Left colon (tissue), 2 donors: ENCODE results near the gene TMC4. TPM values are rescaled to one million over a fixed set of nuclear protein-coding genes. Genes with fewer than 3 reads are reported as not detected.
"Not testable (repeated sequence)": the region's sequence is repeated elsewhere in the genome, so short reads cannot be mapped to it uniquely, and the experiment has no call there.

Source experiments
- ATAC-seq: fragments of 200-7000 bp; cut with Tn5 transposase; one replicate; pipeline ENCODE4 v1.9.1; 2020; ENCODE audit warnings: mild to moderate bottlenecking, moderate library complexity
- DNase-seq, 2 donors: peaks; one replicate each; pipeline ENCODE4 v3.0.0-alpha.2; 2020
- intact Hi-C, 2 donors: fragments of 100-400 bp; cut with DNase I in 1 of 2; cut with micrococcal nuclease in 1 of 2; formaldehyde crosslinking; loops; one replicate each; pipeline versions ENCODE4 v1.11.2 to v1.14.0; 2022; cut with DNase I, micrococcal nuclease
- total RNA-seq, 2 donors: library from RNA; stranded (reverse); fragmentation: NEBNext Ultra II Directional; extraction: Animal tissue kit (Norgen Biotek cat#: 25700); gene quantifications; one replicate each; pipeline ENCODE4 v1.2.1, GENCODE V29; 2021
- donor health status: DM: no; HTN: no; CAD: no.
- donor health status: DM: yes; HTN: yes; CAD: no.

The TMC4 gene
- total RNA-seq, 2 donors from 2014 or later = 209 to 217 TPM

DNA sequence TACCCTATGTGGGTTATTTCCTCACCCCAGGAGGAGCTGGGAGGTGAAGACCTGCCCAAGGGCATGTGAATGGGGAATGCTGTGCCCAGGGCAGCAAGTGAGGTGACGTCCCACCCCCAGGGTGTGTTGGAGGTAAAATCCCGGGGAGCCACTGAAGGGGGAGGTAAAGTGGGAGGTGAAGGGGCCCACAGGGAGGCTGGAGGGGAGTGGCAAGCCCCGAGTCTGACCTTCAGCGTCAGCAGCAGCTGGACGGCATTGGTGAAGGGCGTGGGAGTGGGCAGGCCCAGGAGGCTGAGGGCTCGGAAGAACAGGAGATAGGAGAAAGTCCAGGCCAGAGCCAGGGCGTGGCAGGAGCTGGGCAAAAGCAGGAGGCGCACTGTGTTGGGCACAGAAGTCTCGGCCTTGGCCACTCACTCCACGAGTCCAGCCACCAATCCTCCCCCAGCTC is 14.0 kb upstream of the TMC4 start:
- peak; percentile 26 for ATAC-seq
- intact Hi-C loops = no loop called here
- DNase-seq = peak; percentile 90 to 92

DNA sequence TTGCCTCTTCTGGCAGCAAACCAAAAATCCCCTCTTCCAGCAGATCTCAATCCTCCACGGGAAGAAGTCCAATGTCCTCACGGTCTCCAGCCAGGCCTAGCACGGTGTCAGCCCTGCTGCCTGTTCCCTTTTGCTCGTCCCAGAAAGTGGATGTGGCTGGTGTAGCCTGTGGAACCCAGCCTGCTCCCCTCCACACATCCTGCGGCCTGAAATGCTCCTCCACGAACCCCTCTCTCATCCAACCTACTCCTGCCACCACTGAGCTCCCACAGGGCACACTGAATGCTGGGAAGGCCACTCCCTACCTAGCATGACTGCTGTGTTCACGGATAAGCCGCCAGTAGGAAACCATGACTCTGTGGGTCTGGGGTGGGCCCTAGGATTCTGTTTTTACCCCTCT is 13.4 kb upstream of the TMC4 start:
- no peak for DNase-seq
- no peak for ATAC-seq
- intact Hi-C loops = no loop called here

DNA sequence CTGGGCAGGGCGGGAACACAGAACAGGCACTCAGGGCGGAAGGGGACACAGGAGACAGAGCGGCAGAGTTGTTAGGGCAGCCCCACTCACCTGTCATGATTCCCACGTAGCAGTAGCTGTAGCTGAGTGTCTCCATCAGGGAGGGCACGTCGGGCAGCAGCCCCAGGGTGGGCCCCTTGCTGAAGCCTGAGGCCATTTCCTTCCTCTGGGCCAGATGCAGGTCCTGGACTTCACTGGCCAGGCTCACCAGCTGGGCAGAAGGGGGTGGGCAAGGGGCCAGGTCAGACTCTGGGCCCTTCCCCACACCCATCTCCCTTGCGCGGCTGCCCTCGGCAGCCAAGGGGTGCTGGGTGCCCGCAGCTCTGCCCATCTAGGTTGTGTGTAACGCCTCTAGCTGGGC is 10.5 kb upstream of the TMC4 start:
- no peak for ATAC-seq
- no peak for DNase-seq

DNA sequence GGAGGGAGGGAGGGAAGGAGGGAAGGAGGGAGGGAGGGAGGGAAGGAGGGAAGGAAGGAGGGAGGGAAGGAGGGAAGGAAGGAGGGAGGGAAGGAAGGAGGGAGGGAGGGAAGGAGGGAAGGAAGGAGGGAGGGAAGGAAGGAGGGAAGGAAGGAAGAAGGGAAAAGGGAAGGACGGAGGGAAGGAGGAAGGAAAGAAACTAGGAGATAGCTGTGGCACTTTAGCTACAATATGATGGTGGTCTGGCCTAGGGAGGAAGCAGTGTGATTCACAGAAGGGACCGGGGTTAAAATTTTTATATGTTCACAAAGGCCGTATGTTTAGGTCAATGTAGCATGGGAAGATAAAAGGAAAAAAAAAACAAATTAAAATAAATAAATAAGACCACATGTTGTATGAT is 8.9 kb upstream of the TMC4 start:
- intact Hi-C loops, ATAC-seq, DNase-seq: not testable (repeated sequence)

More for the DNA sequence above, 10.5 kb upstream of the TMC4 start:
- intact Hi-C loops = no loop called here

DNA sequence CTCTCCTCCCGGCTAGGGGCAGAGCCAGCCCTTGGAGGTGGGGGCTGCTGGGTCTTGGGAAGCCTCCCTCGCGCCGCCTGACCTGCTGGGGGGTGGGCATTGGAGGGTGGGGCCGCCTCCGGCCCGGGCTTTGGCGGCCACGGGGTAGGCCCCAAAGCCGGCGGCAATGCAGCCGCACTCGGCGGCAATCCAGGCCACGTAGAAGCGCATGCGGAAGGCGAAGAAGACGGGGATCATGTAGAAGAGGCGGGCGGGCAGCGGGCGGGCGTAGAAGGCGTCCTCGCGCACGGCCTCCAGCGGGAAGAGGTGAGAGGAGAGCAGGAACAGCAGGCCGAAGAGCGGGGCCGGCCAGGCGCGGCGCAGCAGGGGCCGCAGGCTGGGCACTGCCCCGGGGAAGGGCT is 7.7 kb upstream of the TMC4 start:
- no peak for ATAC-seq
- DNase-seq = no peak
- intact Hi-C loops = no loop called here

DNA sequence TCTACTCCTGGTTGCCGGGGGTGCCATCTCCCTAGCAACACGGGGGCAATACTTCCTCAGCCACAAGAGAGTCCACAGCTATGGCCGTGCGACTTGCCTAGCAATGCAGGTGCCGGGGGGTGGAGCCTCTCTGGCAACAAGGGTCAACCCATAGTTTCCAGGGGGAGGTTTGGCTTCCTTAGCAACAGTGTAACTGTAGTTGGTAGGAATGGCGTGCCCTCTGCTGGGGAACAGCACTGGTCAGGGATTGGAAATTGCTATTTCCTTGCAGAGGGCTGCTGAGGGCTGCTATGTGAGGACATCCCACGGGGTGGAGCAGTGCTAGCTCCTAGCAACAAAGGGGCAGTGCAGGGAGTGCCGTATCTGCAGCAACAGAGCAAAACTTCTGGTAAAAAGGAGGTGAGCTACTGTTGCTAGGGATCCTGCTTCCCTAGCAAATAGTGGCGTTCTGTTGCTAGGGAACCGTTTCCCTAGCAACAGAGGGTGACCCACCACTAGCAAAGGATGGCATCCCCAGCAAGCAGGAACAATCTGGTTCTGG is 7.0 kb upstream of the TMC4 start:
- intact Hi-C loops = no loop called here
- DNase-seq = peak; percentile 78 to 85
- ATAC-seq = peak; percentile 92

DNA sequence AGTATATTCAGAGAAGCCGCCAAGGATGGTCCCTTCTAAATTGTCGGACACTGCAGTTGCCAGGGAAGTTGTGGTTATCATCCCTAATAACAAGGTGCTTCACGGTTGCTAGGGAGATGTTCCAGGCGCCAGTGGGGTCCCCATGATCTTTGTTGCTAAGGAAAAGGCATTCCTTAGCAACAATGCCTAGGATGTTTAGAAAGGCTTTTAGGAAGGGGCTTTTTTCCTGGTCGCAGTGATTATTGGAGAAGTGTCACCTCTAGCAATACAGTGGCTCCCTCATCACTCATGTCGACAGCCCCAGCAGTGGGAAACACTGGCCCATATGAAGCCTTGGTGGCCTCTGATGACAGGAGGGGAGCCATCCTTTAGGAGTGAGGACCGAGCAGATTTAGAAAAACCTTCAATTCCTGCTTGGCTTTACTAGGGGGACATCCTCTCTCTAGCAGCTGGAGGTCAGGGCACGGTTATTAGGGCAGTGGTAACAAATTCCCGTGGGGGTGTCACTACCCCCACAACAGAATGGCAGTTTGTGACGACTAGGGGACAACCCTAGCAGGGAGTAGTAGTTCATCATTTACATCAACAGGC is 6.4 kb upstream of the TMC4 start:
- ATAC-seq = no peak
- intact Hi-C loops = no loop called here

DNA sequence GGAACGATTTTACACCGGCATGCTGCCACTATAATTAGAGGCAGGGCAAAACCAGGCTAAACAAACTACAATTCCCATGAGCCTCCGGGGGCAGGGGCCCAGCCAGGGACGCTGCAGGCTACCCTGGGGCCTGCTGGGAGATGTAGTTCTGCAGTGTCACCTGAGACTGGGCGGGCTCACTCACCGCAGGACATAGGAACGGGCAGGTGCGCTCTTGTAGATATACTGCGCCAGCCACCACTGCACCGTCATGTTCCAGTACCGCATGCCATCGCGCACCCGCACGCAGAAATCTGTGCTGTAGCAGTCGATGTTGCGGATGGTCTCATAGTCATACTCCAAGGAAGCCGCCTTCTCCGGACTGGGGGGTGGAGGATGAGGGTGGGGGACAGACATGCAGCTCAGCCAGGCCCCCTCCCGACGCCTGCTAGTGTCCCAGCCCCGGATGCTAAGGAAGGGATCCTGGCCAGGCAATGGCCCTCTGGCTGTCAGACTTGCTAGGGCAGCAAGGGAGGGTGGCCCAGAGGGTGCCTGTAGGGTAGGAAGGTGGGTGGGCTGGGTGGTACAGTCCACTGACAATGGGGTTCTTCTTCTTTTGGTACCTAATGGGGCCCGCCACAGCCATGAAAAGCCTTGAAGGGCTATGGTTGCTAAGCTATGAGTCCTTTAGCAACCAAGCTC is 5.8 kb upstream of the TMC4 start:
- intact Hi-C loops = no loop called here
- DNase-seq (peak in 1 of 2 donors; percentile 30), ATAC-seq (peak; percentile 37)

More for the DNA sequence above, 6.4 kb upstream of the TMC4 start:
- no peak for DNase-seq

DNA sequence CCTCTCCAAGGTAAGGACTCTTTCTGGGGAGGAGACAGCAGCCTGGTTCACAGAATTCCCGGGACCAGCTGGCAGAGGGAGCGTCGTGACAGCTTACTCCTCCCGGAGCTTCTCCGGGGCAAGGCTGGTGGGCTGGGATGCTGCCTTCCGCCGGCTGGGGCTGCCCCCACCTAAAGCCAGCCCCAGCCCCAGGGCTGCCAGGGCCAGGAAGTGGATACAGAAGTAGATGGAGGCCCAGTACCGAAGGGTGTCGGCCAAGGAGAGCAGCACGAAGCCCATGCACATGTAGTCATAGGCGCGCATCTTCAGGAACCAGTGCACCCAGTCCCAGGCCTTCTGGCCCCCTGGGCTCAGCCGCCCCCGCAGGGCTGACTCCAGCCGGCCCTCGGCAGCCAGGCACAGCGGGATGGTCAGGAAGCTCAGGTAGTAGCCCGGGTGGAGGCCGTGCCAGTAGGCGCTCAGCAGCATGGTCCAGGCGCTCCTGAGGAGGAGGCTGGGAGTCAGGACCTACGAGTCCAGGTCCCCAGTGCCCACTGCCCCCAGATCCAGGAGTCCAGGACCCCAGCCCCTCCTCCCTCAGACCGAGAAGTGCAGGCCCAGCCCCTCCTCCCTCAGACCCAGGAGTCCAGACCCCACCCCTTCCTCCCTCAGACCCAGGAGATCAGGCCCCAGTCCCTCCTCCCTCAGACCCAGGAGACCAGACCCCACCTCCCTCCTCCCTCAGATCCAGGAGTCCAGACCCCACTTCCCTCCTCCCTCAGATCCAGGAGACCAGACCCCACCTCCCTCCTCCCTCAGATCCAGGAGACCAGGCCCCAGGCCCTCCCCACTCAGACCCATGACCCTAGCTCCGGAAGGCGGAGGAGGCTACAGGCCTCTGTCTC is 1.2 kb upstream of the TMC4 start:
- intact Hi-C loops = no loop called here
- no peak for ATAC-seq
- DNase-seq = peak in 1 of 2 donors; percentile 31

DNA sequence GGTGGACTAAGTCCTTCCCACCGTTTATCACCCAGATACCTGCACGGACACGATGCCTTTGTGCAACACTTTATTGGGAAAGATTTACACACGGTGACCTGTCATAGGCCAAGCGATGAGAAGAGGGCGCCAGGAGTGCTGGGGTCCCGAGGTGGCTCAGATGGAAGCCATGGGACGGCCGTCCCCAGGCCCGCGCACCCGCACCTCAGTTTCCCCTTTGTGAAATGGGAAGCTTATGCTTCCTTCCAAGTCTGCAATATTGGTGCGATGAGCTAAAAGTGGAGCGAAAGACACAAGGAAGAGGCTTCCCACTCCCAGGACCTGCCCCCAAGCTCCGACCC is 369 bp upstream of the TMC4 start:
- ATAC-seq (no peak), DNase-seq (no peak)
- intact Hi-C loops = no loop called here

DNA sequence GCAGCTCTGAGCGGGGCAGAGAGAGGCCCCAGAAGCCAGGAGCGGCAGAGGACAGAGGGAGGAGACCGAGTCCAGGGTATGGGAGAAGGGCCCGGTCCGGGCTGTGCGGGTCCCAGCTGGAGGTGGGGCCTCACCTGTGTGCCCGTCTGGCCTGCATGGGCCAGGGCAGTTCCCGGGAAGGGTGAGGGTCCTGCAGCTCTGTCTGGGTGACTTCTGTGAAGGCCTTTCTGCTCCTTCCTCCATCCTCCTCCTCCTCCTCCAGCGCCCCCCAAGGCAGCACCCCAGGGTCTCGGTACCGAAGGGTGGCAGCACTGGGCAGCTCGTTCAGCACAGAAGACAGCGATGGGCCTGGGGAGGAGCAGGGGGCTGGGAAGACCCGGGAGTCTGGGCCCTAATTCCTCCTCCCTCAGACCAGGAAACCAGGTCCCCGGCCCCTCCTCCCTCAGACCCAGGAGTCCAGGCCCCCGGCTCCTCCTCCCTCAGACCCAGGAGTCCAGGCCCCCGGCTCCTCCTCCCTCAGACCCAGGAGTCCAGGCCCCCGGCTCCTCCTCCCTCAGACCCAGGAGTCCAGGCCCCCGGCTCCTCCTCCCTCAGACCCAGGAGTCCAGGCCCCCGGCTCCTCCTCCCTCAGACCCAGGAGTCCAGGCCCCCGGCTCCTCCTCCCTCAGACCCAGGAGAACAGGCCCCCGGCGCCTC is 1.1 kb downstream of the TMC4 start:
- ATAC-seq, intact Hi-C loops: not testable (repeated sequence)
- peak in 1 of 2 donors; percentile 25 for DNase-seq

DNA sequence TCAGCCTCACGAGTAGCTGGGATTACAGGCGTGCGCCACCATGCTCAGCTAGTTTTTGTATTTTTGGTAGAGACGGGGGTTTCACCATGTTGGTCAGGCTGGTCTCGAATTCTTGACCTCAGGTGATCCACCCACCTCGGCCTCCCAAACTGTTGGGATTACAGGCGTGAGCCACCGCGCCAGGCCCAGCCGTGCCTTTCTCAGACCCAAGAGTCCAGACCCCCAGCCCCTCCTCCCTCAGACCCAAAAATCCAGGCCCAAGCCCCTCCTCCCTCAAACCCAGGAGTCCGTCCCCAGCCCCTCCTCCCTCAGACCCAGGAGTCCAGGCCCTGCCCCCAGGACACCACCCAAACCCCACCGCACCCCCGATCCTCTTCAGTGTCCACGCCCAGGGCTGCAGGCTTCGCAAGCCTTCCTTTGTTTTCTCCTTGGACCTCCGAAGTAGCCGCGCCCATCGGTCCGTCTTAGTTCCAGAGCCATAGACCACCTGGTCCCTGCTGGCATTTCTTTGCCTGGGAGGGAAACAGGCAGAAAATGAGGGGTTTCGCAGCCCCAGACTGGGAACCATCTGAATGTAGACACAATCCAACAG is 3.7 kb downstream of the TMC4 start:
- intact Hi-C loops = loop anchor here in 1 of 2 donors (5.0 kb wide), 1 partner anchor 63 kb away; no protein-coding TSS in a partner anchor
- ATAC-seq = no peak
- DNase-seq = no peak

DNA sequence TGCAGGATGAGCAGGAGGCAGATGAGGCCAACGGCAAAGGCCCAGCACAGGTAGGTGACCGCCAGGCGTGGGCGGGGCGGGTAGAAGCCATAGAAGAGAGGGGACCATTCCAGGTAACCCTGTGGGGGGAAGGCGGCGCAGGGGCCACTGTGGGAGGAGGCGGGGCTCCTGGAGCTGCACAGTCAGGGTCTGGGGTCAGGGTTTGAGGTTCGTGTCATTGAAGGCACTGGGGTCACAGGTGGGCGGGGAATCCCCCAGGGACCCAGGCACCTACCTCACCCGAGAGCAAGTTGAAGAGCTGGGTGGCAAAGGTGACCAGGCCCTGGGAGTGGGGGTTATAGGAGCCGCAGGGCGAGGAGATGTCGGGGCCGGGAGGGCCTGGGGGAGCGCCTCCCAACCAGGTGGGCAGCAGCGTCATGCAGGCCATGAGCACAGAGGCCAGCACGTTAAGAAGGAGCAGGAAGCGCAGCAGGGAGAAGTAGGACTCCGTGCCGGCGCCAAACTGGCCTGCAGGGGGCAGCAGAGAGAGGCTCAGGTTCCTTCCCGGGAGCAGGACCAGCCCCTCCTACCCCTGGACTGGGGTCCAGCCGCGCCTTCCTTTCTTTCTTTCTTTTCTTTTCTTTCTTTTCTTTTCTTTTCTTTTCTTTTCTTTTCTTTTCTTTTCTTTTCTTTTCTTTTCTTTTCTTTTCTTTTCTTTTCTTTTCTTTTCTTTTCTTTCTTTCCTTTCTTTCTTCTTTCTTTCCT is 4.6 kb downstream of the TMC4 start:
- intact Hi-C loops = loop anchor here in 1 of 2 donors (5.0 kb wide), 1 partner anchor 64 kb away; no protein-coding TSS in a partner anchor
- ATAC-seq (peak; percentile 37), DNase-seq (peak; percentile 87 to 98)

DNA sequence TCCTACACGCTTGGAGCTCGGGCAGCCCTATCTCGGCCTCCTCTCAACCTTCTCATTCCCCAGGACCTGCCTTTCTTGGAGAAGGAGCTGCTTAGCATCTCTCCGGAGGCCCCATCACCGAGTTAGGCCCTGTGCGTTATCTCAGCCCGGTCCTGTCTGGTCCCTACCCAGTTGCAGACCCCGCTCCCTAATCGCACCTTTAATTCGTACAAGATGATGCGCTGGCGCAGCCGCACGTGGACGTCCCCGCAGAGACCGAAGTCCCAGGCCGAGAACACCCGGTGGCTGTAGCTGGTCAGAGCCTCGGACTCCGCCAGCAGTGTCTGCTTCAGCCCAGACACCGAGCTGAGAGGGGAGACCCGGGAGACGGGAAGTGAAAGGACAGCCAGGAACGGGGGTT is 7.7 kb downstream of the TMC4 start:
- no peak for DNase-seq
- no peak for ATAC-seq
- intact Hi-C loops = loop anchor here in 1 of 2 donors (5.0 kb wide), 1 partner anchor 67 kb away; no protein-coding TSS in a partner anchor

DNA sequence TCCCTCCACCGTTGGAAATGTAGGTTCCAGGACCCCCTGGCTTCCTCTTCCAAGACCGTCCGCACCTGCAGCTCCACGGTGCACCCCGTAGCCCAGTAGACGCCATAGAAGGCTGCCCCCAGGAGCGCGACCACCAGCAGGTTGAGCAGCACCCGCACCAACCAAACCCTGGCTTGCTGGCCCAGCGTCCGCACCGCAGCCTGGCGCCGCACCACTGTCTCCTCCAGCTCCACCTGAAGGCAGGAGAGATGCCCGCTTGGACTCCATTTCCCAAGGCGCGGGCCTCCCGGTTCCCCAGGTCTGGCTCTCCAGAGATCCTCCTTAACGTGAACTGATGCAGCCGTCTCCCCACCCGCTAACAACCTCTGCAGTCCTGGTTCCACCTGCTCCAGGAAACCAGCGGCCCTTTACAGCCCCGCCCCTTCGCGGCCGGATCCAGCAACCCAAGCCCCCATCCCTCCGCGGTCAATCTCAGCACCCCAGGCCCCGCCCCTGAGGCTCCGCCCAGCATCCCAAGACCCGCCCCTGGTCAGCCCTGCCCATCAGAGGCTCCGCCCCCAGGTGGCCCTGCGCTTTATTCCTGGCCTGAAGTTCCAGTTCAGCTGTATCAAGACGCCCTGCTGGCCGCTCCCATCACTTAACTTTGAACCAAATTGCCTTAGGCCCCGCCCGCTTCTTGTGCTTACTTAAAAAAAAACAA is 8.4 kb downstream of the TMC4 start:
- peak; percentile 60 for ATAC-seq
- intact Hi-C loops = loop anchor here in 1 of 2 donors (5.0 kb wide), 1 partner anchor 68 kb away; no protein-coding TSS in a partner anchor

DNA sequence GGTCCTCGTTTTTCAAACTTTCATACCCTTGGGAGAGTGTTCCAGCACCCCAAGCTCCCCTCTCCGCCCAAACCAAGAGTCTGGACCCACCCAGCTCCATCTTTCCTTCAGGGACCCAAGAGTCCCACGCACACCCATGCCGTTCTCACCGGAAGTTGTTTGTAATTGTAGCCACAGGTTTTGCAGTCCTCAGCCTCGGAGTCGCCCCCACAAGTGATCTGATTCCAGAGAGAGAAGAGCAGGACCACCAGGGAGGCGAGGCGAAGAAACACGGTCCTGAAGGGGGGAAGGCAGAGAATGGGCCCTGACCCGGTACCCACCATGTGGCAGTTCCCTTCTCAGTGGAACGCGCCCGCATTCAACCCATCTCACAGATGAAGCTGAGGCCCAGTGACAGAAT is 10.1 kb downstream of the TMC4 start:
- no peak for DNase-seq
- ATAC-seq = no peak
- intact Hi-C loops = no loop called here

More for the DNA sequence above, 8.4 kb downstream of the TMC4 start:
- peak; percentile 88 to 95 for DNase-seq

DNA sequence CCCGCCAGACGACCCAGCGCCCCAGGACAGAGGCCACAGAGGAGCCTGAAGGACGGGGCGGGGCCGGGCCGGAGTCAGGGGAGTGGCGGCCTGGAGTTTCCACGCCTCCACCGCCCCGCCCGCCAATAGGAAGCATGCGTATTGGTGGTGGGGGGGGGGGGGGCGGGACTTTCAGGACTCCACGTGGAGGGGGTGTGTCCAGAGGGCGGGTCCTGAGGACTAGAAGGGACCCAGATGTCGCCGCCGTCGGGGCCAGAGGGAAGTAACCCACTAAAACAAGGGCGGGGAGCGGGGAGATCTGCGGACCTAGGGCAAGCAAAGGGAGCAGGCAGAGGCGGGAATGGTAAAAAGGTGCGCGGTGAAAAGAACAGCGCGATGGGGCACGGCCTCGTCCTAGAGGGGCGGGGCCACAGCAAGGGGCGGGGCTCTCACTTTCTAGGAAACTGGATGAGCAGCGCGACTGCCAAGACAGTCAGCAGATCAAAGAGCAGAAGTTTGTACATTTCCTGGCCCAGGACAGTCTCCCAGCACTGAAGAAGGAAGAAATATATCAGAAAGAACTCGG is 10.6 kb downstream of the TMC4 start:
- intact Hi-C loops = no loop called here
- DNase-seq (peak; percentile 91 to 96), ATAC-seq (peak; percentile 51)
